DOHH2 (cell line): Measurements from ENCODE around the gene EEFSEC.

Experiments used
- H3F3A ChIP-seq: fragments of 200-600 bp; sonication (generic), shearing (Covaris generic); 2 replicates; pipeline ENCODE4 v1.6.0; 2016; ENCODE audit warnings: antibody characterized with exemption, mild to moderate bottlenecking; ENCODE audit not compliant: control insufficient read depth, insufficient read depth
- H3K27ac ChIP-seq: fragments of 200-600 bp; sonication (generic); 2 replicates; pipeline ENCODE4 v1.5.1; 2014; ENCODE audit warnings: low read depth, mild to moderate bottlenecking, low read length, moderate library complexity
- H3K27me3 ChIP-seq: fragments of 200-600 bp; sonication (generic); 2 replicates; pipeline ENCODE4 v1.6.1; 2014; ENCODE audit warnings: mild to moderate bottlenecking, low read length, mixed read lengths; ENCODE audit not compliant: control insufficient read depth
- H3K36me3 ChIP-seq: fragments of 200-600 bp; sonication (generic); 2 replicates; pipeline ENCODE4 v1.6.1; 2014; ENCODE audit warnings: mild to moderate bottlenecking, low read length, moderate library complexity, mixed read lengths; ENCODE audit not compliant: control insufficient read depth
- H3K4me1 ChIP-seq: fragments of 200-600 bp; sonication (generic); 2 replicates; pipeline ENCODE4 v1.6.1; 2014; ENCODE audit warnings: mild to moderate bottlenecking, low read length, mixed read lengths; ENCODE audit not compliant: control insufficient read depth
- H3K4me2 ChIP-seq: fragments of 200-600 bp; sonication (generic); 2 replicates; pipeline ENCODE4 v1.6.0; 2014; ENCODE audit warnings: mild to moderate bottlenecking, low read length, moderate library complexity
- H3K4me3 ChIP-seq: fragments of 200-600 bp; sonication (generic); 2 replicates; pipeline ENCODE4 v1.5.1; 2014; ENCODE audit warnings: mild to moderate bottlenecking, low read length, mixed read lengths
- H3K79me2 ChIP-seq: fragments of 200-600 bp; sonication (generic); 2 replicates; pipeline ENCODE4 v1.6.1; 2014; ENCODE audit warnings: mild to moderate bottlenecking, low read length, mixed read lengths; ENCODE audit not compliant: control insufficient read depth
- H3K9me2 ChIP-seq: fragments of 200-600 bp; sonication (generic); replicated peaks from 2 replicates; pipeline ENCODE4 v1.6.1; 2014; ENCODE audit warnings: mild to moderate bottlenecking, low read length, mixed read lengths; ENCODE audit not compliant: control insufficient read depth
- H3K9me3 ChIP-seq: fragments of 200-600 bp; sonication (generic); 2 replicates; pipeline ENCODE4 v1.6.1; 2014; ENCODE audit warnings: antibody characterized with exemption, low read length, mixed read lengths; ENCODE audit not compliant: control insufficient read depth, insufficient read depth
- H4K20me1 ChIP-seq: fragments of 200-600 bp; sonication (generic); 2 replicates; pipeline ENCODE4 v1.6.0; 2014; ENCODE audit warnings: low read depth, mild to moderate bottlenecking, antibody characterized with exemption, low read length, moderate library complexity; ENCODE audit not compliant: control insufficient read depth, insufficient read depth
- EZH2phosphoT487 ChIP-seq: fragments of 200-600 bp; sonication (generic); IDR thresholded peaks from 2 replicates; pipeline ENCODE4 v1.6.1; 2017; ENCODE audit warnings: borderline replicate concordance, mild to moderate bottlenecking, antibody characterized with exemption, low read length, moderate library complexity, mixed read lengths
- TF ChIP-seq, protein P1 (sequence below): fragments of 200-600 bp; sonication (generic); IDR thresholded peaks from one replicate; pipeline ENCODE4 v1.5.1; 2014; ENCODE audit warnings: antibody characterized with exemption, mild to moderate bottlenecking, low read depth, low read length; ENCODE audit not compliant: poor library complexity, severe bottlenecking

The EEFSEC gene

DNA sequence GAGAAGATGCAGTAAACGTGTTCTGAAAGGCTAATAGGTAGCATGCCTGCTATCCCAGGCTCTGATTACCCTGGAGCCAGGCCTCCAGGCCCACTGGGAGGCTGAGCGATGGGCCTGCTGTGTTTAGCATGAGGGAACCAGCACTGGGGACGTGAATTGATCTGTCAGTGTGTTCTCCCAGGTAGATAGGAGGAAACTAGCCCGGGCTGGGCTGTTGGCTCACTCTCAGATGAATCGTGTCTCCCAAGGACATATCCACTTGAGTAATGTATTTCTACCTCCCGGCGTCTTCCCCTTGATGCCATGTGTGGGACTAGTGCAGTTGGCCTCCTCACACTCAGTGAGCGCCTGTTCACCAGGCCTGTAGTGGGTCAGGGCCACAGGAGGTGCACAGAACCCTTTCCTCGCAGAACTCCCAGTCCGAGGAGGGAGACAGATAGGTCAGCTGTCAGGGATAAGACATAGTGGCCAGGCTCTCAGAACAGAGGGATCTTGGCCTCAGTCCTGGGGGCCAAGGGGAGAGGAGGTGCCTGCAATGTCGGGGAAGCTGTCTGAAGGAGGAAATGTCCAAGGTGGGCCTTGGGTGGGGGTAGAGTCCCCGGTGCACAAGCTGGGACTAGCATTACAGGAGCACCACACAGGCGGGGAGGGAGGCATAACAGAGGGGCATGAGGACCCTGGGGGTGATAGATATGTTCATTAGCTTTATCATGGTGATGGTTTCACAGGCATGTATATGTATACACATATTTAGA is 201.7 kb downstream of the EEFSEC start:
- no peak overlapping the region for H3K27ac ChIP-seq
- no peaks in the 10 kb centered on the region for H3K79me2 ChIP-seq
- no peaks in the 10 kb centered on the region for H3F3A ChIP-seq
- H3K4me1 ChIP-seq: no peaks in the 10 kb centered on the region
- no peak for TF ChIP-seq EZH2phosphoT487
- TF ChIP-seq, protein P1, sequence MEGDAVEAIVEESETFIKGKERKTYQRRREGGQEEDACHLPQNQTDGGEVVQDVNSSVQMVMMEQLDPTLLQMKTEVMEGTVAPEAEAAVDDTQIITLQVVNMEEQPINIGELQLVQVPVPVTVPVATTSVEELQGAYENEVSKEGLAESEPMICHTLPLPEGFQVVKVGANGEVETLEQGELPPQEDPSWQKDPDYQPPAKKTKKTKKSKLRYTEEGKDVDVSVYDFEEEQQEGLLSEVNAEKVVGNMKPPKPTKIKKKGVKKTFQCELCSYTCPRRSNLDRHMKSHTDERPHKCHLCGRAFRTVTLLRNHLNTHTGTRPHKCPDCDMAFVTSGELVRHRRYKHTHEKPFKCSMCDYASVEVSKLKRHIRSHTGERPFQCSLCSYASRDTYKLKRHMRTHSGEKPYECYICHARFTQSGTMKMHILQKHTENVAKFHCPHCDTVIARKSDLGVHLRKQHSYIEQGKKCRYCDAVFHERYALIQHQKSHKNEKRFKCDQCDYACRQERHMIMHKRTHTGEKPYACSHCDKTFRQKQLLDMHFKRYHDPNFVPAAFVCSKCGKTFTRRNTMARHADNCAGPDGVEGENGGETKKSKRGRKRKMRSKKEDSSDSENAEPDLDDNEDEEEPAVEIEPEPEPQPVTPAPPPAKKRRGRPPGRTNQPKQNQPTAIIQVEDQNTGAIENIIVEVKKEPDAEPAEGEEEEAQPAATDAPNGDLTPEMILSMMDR: no peak
- H3K27me3 ChIP-seq: no peaks in the 10 kb centered on the region
- no peaks in the 10 kb centered on the region for H3K36me3 ChIP-seq
- H3K4me3 ChIP-seq: no peak overlapping the region
- H3K9me2 ChIP-seq: no peaks in the 10 kb centered on the region
- H4K20me1 ChIP-seq: no peaks in the 10 kb centered on the region
- H3K4me2 ChIP-seq: no peak overlapping the region
- no peaks in the 10 kb centered on the region for H3K9me3 ChIP-seq

DNA sequence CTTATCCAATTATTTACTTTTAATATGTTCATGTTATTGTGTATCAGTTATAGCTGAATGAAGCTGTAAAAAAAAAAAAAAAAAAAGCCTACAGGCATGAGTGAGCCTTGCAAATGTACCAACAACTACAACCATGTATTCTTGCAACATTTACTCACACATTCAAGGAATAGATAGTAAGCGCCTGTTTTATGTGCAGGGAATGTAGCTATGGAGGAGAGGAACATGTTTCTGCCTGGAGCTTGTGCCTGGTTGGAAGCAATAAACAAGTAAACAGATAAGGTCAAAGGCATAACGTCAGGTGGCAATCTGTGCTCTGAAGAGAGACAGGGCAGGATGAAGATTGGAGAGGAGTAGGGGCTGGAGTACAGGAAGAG is 202.2 kb downstream of the EEFSEC start:
- TF ChIP-seq, protein P1: no peak
- TF ChIP-seq EZH2phosphoT487: no peak

DNA sequence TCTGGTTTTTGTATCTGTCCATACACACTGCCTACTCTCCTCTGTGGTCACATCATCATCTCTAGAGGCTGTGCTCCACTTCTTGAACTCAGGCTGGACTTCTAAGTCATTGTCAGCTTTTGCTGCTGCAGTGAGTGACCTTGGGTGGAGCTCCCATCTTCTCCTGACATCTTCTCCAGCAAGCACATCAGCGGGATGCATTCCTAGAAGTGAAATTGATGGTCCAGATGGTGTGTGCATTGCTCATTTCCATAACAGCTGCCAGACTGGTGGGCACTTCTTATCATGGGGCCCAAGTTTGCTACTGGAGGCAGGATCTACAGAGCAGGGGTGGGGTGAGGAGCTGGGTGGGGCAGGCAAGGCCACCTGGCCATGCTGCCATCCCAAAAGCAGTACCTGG is 203.5 kb downstream of the EEFSEC start:
- H3K4me3 ChIP-seq: no peak overlapping the region
- H3K9me2 ChIP-seq: no peaks in the 10 kb centered on the region
- no peaks in the 10 kb centered on the region for H3K9me3 ChIP-seq
- H3F3A ChIP-seq: no peaks in the 10 kb centered on the region
- H3K36me3 ChIP-seq: no peaks in the 10 kb centered on the region
- no peaks in the 10 kb centered on the region for H3K27me3 ChIP-seq
- H3K4me1 ChIP-seq: no peaks in the 10 kb centered on the region
- TF ChIP-seq, protein P1: no peak
- TF ChIP-seq EZH2phosphoT487: no peak
- no peak overlapping the region for H3K4me2 ChIP-seq
- no peak overlapping the region for H3K27ac ChIP-seq
- H3K79me2 ChIP-seq: no peaks in the 10 kb centered on the region
- no peaks in the 10 kb centered on the region for H4K20me1 ChIP-seq

More for the DNA sequence above, 202.2 kb downstream of the EEFSEC start:
- H3K79me2 ChIP-seq: no peaks in the 10 kb centered on the region
- H3K4me2 ChIP-seq: no peak overlapping the region
- no peaks in the 10 kb centered on the region for H4K20me1 ChIP-seq
- no peaks in the 10 kb centered on the region for H3K4me1 ChIP-seq
- no peaks in the 10 kb centered on the region for H3K9me3 ChIP-seq
- H3K36me3 ChIP-seq: no peaks in the 10 kb centered on the region
- no peaks in the 10 kb centered on the region for H3K9me2 ChIP-seq
- H3K27ac ChIP-seq: no peak overlapping the region
- H3K27me3 ChIP-seq: no peaks in the 10 kb centered on the region
- H3F3A ChIP-seq: no peaks in the 10 kb centered on the region
- H3K4me3 ChIP-seq: no peak overlapping the region

DNA sequence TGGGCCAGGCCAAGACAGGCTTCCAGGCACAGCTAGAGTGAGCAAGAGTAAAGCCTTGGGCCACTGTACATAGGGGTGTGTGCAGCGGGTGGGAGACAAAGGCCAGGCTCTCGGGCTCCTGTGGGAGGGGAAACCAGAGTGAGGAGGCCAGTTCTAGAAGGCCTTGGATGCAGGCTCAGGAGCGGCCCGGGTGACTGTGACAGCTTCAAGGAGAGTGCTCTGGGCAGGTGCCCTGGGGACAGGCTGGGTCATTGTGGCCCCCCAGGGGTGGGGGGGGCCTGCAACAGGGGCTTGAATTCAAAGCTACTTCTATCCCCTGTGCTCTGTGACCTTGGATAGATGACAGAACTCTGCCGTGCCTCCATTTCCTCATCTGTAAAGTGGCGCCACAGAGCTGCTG is 204.3 kb downstream of the EEFSEC start:
- no peaks in the 10 kb centered on the region for H3K9me2 ChIP-seq
- TF ChIP-seq, protein P1: no peak
- no peak for TF ChIP-seq EZH2phosphoT487
- H3K36me3 ChIP-seq: no peaks in the 10 kb centered on the region
- no peak overlapping the region for H3K4me3 ChIP-seq
- H3F3A ChIP-seq: no peaks in the 10 kb centered on the region
- H3K27me3 ChIP-seq: no peaks in the 10 kb centered on the region
- no peaks in the 10 kb centered on the region for H3K9me3 ChIP-seq
- H3K4me2 ChIP-seq: no peak overlapping the region
- no peaks in the 10 kb centered on the region for H4K20me1 ChIP-seq
- H3K79me2 ChIP-seq: no peaks in the 10 kb centered on the region
- no peaks in the 10 kb centered on the region for H3K4me1 ChIP-seq
- no peak overlapping the region for H3K27ac ChIP-seq
